Gastroesophageal sphincter (tissue), 4 donors: Measurements from ENCODE around the gene PARD3B. TPM values are rescaled to one million over a fixed set of nuclear protein-coding genes. Genes with fewer than 3 reads are reported as not detected.

Experiments used
- ATAC-seq: fragments of 150-250 bp; one replicate; pipeline ENCODE4 v1.9.1; 2016; ENCODE audit warnings: mild to moderate bottlenecking, moderate library complexity
- H3K27ac ChIP-seq, 4 donors: fragments of 200-600 bp; sonication (generic) in 3 of 4; 1 replicate in 3 of 4; 2 replicates in 1 of 4; pipeline ENCODE4 v1.5.1; 2016 to 2019
- H3K27me3 ChIP-seq: fragments of 200-600 bp; sonication (generic); one replicate; pipeline ENCODE4 v1.5.1; 2019
- H3K36me3 ChIP-seq, 2 donors: fragments of 200-600 bp; sonication (generic); one replicate each; pipeline ENCODE4 v1.5.1; 2019; ENCODE audit warnings: control low read depth in 1 of 2
- H3K4me1 ChIP-seq, 3 donors: fragments of 200-600 bp; sonication (generic); 1 replicate in 2 of 3; 2 replicates in 1 of 3; pipeline ENCODE4 v1.5.1; 2016 to 2019; ENCODE audit warnings: control low read depth in 2 of 3
- H3K4me3 ChIP-seq, 2 donors: fragments of 200-600 bp; sonication (generic); one replicate each; pipeline ENCODE4 v1.5.1; 2019; ENCODE audit warnings: mild to moderate bottlenecking in 1 of 2, moderate library complexity in 1 of 2
- H3K9me3 ChIP-seq, 3 donors: fragments of 200-600 bp; sonication (generic); one replicate each; pipeline ENCODE4 v1.5.1; 2017 to 2019; ENCODE audit warnings: control low read depth in 2 of 3
- EP300 ChIP-seq: sonication (generic); formaldehyde crosslinking; IDR thresholded peaks from one replicate; pipeline ENCODE4 v1.6.1; 2017; ENCODE audit warnings: antibody characterized with exemption, mild to moderate bottlenecking
- POLR2A ChIP-seq, 2 donors: fragments of 450-650 bp; IDR thresholded peaks; one replicate each; pipeline ENCODE4 v1.6.1; 2017; ENCODE audit warnings: antibody characterized with exemption in 2 of 2, mild to moderate bottlenecking in 2 of 2, moderate library complexity in 1 of 2
- POLR2AphosphoS5 ChIP-seq: sonication (generic); formaldehyde crosslinking; IDR thresholded peaks from one replicate; pipeline ENCODE4 v1.6.1; 2017; ENCODE audit warnings: antibody characterized with exemption
- WGBS, 2 donors: methylation state at CpG; one replicate each; pipeline ENCODE4 v1.1.5; 2018; ENCODE audit warnings: low coverage in 1 of 2; 5-methylcytosine and 5-hydroxymethylcytosine counted together
- total RNA-seq, 4 donors: library from RNA; depleted of rRNA; stranded (reverse); fragments of >200 nt; gene quantifications; one replicate each; pipeline ENCODE4 v1.1.0, GENCODE V29; 2016
- TF ChIP-seq, protein P1 (sequence below), 4 experiments: fragments of 200-600 bp in 2 of 4; fragments of 450-650 bp in 2 of 4; sonication (generic) in 1 of 4; IDR thresholded peaks; one replicate each; pipeline ENCODE4 v1.5.1; 2017 to 2019; ENCODE audit warnings: antibody characterized with exemption in 4 of 4, mild to moderate bottlenecking in 2 of 4, moderate library complexity in 2 of 4

The PARD3B gene
- total RNA-seq, 4 donors from 2014 or later = 29.6 to 42.2 (median 41.0) TPM

DNA sequence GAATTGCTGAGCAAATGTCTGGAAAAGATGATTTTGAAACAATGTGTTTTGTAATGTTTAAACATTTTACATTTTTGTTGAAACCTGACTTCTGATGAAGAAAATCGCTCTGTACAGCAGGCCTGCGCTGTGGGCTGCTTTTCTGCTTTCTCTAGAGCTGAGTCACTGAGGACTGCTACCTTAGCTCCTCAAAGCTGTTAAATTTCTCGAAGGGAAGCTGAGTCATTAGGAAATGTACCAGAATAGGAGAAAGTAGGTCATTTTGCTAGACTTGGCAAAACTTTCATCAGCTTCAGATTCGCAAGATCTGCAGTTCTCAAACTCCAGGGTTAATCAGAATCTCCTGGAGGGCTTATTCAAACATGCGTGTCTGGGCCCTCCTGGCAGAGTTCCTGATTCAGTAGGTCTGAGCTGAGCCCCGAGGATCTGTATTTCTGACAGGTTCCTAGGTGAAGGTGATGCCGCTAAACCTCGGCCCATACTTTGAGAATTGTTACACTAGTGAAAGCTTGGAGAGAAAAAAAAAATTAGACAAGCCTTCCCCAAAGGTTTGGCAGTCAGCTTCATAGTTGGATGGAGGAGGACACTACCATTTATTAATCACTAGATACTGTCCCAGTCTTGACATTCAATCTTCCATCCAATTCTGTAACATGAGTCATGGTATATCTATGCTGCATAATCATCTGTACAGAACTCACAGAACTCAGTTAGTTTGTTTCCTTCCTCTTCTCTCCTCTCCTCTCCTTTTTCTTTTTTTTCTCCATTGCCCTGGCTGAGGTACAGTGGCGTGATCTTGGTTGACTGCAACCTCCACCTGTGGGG is 297.6 kb downstream of the PARD3B start:
- no peak for TF ChIP-seq EP300
- TF ChIP-seq, protein P1, sequence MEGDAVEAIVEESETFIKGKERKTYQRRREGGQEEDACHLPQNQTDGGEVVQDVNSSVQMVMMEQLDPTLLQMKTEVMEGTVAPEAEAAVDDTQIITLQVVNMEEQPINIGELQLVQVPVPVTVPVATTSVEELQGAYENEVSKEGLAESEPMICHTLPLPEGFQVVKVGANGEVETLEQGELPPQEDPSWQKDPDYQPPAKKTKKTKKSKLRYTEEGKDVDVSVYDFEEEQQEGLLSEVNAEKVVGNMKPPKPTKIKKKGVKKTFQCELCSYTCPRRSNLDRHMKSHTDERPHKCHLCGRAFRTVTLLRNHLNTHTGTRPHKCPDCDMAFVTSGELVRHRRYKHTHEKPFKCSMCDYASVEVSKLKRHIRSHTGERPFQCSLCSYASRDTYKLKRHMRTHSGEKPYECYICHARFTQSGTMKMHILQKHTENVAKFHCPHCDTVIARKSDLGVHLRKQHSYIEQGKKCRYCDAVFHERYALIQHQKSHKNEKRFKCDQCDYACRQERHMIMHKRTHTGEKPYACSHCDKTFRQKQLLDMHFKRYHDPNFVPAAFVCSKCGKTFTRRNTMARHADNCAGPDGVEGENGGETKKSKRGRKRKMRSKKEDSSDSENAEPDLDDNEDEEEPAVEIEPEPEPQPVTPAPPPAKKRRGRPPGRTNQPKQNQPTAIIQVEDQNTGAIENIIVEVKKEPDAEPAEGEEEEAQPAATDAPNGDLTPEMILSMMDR (IDR thresholded peaks at IDR 0.05) = no peak
- peak; percentile 49 for TF ChIP-seq POLR2AphosphoS5
- TF ChIP-seq POLR2A (IDR thresholded peaks at IDR 0.05) = no peak
- Histone ChIP-seq H3K27me3 (no peaks in the 10 kb centered on the region), H3K4me1 (peaks cover 0 to 26% (median 9%) of the 10 kb centered on the region in 3 donors), H3K36me3 (no peaks in the 10 kb centered on the region), H3K9me3 (no peaks in the 10 kb centered on the region), H3K4me3 (no peak overlapping the region), H3K27ac (peak overlapping the region; percentile 63 to 75 (median 66))
- ATAC-seq = peak; percentile 97
- 8 to 26% methylated on average over 3 to 8 of the region's 9 CpGs for WGBS, 2 donors

DNA sequence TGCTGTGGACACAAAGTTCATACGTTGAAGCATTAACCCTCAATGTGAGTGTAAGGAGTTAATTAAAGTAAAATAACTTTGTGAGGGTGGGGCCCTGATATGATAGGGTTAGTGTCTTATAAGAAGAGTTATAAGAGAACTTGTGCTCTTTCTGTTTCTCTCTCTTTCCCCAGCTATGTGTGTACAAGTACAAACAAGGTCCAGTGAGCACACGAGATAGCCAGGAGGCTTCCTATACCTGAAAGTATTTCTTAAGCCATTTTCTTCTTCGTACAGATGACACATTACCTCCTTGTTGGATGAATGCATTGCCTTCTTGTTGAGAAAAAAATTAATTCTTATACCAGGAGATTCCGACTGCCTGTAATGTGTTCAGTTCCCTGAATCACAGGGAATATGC is 301.2 kb downstream of the PARD3B start:
- no peak for TF ChIP-seq POLR2A (IDR thresholded peaks at IDR 0.05)
- no peak for TF ChIP-seq POLR2AphosphoS5
- no peak for TF ChIP-seq EP300
- TF ChIP-seq, protein P1 (IDR thresholded peaks at IDR 0.05) = no peak
- WGBS, 2 donors = 80 to 86% methylated on average over 4 of the region's 4 CpGs
- Histone ChIP-seq H3K36me3 (no peaks in the 10 kb centered on the region), H3K27ac (no peak overlapping the region), H3K9me3 (no peaks in the 10 kb centered on the region), H3K4me1 (peaks cover 0 to 28% (median 7%) of the 10 kb centered on the region in 3 donors), H3K27me3 (no peaks in the 10 kb centered on the region), H3K4me3 (no peak overlapping the region)
- ATAC-seq = no peak

DNA sequence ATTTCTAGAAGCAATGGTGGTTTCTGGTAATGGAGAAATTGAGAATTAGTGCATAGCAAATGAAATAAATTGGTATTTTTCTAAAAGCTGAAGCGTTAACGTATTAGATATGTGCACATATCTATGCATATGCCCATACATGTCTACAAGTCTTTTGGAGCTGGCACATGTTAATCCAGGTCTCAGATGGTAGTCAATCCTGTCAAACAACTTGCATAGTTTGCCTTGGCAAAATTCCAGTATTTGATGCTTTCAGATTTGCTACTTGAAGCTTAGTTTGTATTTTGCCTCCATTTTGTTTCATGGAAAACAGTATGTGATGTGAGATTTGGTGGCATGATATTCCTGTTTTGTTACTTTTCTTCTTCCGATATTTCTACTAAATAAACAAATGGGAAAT is 304.6 kb downstream of the PARD3B start:
- H3K36me3 ChIP-seq = no peaks in the 10 kb centered on the region
- H3K27me3 ChIP-seq = no peaks in the 10 kb centered on the region
- no peak overlapping the region for H3K4me3 ChIP-seq
- H3K27ac ChIP-seq = no peak overlapping the region
- no peak for ATAC-seq
- H3K9me3 ChIP-seq = no peaks in the 10 kb centered on the region
- TF ChIP-seq POLR2AphosphoS5 (no peak), EP300 (no peak), POLR2A (IDR thresholded peaks at IDR 0.05) (no peak)
- TF ChIP-seq, protein P1 (IDR thresholded peaks at IDR 0.05) = no peak
- WGBS, 2 donors = 94 to 96% methylated on average over 3 of the region's 3 CpGs
- peaks cover 0 to 28% (median 4%) of the 10 kb centered on the region in 3 donors for H3K4me1 ChIP-seq

DNA sequence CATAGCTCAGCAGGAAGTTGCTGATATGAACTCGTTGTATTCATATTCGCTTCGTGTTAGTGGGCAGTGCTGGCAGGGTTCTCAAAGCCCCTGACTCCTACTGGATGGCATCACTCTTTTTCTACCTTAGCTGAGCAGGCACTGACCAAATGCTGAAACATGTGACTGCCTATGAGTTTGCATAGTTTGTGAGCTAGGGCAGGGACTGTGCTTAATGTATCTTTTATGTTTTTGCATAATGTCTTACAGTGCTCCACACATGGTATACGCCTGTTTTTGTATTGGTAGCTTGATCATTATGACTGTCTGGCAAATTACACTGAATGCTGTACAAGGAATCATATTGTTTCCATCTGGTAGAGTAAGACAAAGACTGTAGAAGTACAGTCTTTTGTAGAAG is 305.3 kb downstream of the PARD3B start:
- no peak for ATAC-seq
- Histone ChIP-seq H3K36me3 (no peaks in the 10 kb centered on the region), H3K4me1 (peaks cover 0 to 28% (median 4%) of the 10 kb centered on the region in 3 donors), H3K4me3 (no peak overlapping the region), H3K27me3 (no peaks in the 10 kb centered on the region), H3K27ac (no peak overlapping the region), H3K9me3 (no peaks in the 10 kb centered on the region)
- WGBS, 2 donors = 65 to 69% methylated on average over 3 to 4 of the region's 4 CpGs
- TF ChIP-seq POLR2AphosphoS5 (no peak), POLR2A (IDR thresholded peaks at IDR 0.05) (no peak), EP300 (no peak)
- TF ChIP-seq, protein P1 (IDR thresholded peaks at IDR 0.05) = no peak

DNA sequence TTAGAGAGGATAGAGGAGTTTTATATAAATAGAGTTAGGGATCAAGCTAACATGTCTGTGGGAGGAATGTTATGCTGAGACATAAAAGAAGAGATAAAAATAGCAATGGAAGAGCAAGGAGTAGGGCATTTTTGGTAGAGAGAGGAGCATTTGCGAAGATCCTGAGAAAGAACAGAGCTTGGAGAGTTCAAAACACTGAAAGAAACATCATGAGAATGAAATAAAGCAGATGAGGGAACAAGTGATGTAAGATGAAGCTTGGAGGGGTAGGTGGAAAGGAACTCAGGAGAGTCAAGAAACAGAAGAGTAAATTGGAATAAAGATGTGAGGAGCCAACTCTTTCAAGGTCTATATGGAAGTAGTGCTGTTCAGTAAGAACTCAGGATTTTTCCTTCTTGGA is 308.6 kb downstream of the PARD3B start:
- no peak overlapping the region for H3K4me3 ChIP-seq
- no peaks in the 10 kb centered on the region for H3K27me3 ChIP-seq
- TF ChIP-seq, protein P1 (IDR thresholded peaks at IDR 0.05) = no peak
- no peak for TF ChIP-seq EP300
- TF ChIP-seq POLR2A (IDR thresholded peaks at IDR 0.05) = no peak
- TF ChIP-seq POLR2AphosphoS5 = no peak
- H3K36me3 ChIP-seq = no peaks in the 10 kb centered on the region
- peak overlapping the region; percentile 22 to 60 (median 45) for H3K27ac ChIP-seq
- 44 to 45% methylated on average over 1 of the region's 1 CpG for WGBS, 2 donors
- H3K9me3 ChIP-seq = no peaks in the 10 kb centered on the region
- H3K4me1 ChIP-seq = peaks cover 0 to 28% (median 4%) of the 10 kb centered on the region in 3 donors
- ATAC-seq = no peak
